H1 (cell line): ENCODE results near the gene MATR3.

ENCODE experiments used
- CBX5 ChIP-seq: fragments of 300-800, 300-1000 bp; sonication (generic); IDR thresholded peaks from 2 replicates; pipeline ENCODE4 v1.7.1; 2016; ENCODE audit warnings: antibody characterized with exemption, low read length, low read depth
- CTCF ChIP-seq, 3 experiments: IDR thresholded peaks; 1 replicate in 2 of 3; 2 replicates in 1 of 3; pipeline versions ENCODE4 v1.5.1 to v1.6.1; 2011; ENCODE audit warnings: low read length in 3 of 3, mild to moderate bottlenecking in 3 of 3, inconsistent platforms in 2 of 3, low read depth in 1 of 3, moderate library complexity in 1 of 3; ENCODE audit not compliant: insufficient read depth in 1 of 3; ENCODE audit errors: control extremely low read depth in 1 of 3
- POLR2A ChIP-seq, 2 experiments: IDR thresholded peaks; 1 replicate in 1 of 2; 2 replicates in 1 of 2; pipeline ENCODE4 v1.6.1; 2011; ENCODE audit warnings: low read depth in 2 of 2, low read length in 2 of 2, mild to moderate bottlenecking in 2 of 2; ENCODE audit errors: control extremely low read depth in 1 of 2
- SP1 ChIP-seq: IDR thresholded peaks from 2 replicates; pipeline ENCODE4 v1.6.1; 2011; ENCODE audit warnings: low read depth, low read length
- SRF ChIP-seq: IDR thresholded peaks from 2 replicates; pipeline ENCODE4 v1.6.1; 2011; ENCODE audit warnings: mild to moderate bottlenecking, low read depth, low read length, moderate library complexity
- USF2 ChIP-seq: IDR thresholded peaks from 2 replicates; pipeline ENCODE4 v1.6.1; 2011; ENCODE audit warnings: low read length, improper control_type of control experiment

GRCh38 chr5:139248826-139249453 lies 44.6 kb upstream of the MATR3 start:
- no peak for TF ChIP-seq POLR2A (IDR thresholded peaks at IDR 0.05; ENCODE audit: control extremely low read depth in 1 of 2, low read depth in 2 of 2, low read length in 2 of 2)
- no peak for TF ChIP-seq SRF
- no peak for TF ChIP-seq CTCF (IDR thresholded peaks at IDR 0.05; ENCODE audit: control extremely low read depth in 1 of 3, insufficient read depth in 1 of 3, low read depth in 1 of 3, low read length in 3 of 3)
- no peak for TF ChIP-seq CBX5
- TF ChIP-seq SP1, result no peak
- TF ChIP-seq USF2, result no peak
